Neural cell (in vitro differentiated cells): ENCODE data around the gene PLOD2.

Experiments
- CTCF ChIP-seq: fragments of 450-650 bp; IDR thresholded peaks from 2 replicates; pipeline ENCODE4 v1.5.1; 2014; ENCODE audit warnings: antibody characterized with exemption, mild to moderate bottlenecking, moderate library complexity; ENCODE audit not compliant: poor library complexity, severe bottlenecking
- EP300 ChIP-seq: fragments of 450-650 bp; conservative IDR thresholded peaks from 2 replicates; pipeline ENCODE4 v1.6.1; 2014; ENCODE audit warnings: antibody characterized with exemption, mild to moderate bottlenecking, moderate library complexity; ENCODE audit not compliant: poor library complexity, severe bottlenecking
- EZH2 ChIP-seq: fragments of 200-600, 300-800 bp; shearing (Covaris generic), sonication (generic); IDR thresholded peaks from 2 replicates; pipeline ENCODE4 v1.6.1; 2014; ENCODE audit warnings: antibody characterized with exemption, low read length, borderline replicate concordance, mild to moderate bottlenecking; ENCODE audit not compliant: insufficient read depth, poor library complexity, severe bottlenecking
- MXI1 ChIP-seq: fragments of 450-650 bp; conservative IDR thresholded peaks from 2 replicates; pipeline ENCODE4 v1.6.1; 2014; ENCODE audit warnings: antibody characterized with exemption, mild to moderate bottlenecking; ENCODE audit not compliant: poor library complexity, severe bottlenecking
- SMC3 ChIP-seq: fragments of 450-650 bp; conservative IDR thresholded peaks from 2 replicates; pipeline ENCODE4 v1.6.1; 2014; ENCODE audit warnings: antibody characterized with exemption, mild to moderate bottlenecking, moderate library complexity; ENCODE audit not compliant: poor library complexity

GRCh38 chr3:146163584-146163983 lies 2.6 kb upstream of the PLOD2 start:
- no peak for TF ChIP-seq EP300
- no peak for TF ChIP-seq CTCF
- no peak for TF ChIP-seq SMC3
- no peak for TF ChIP-seq MXI1
- TF ChIP-seq EZH2 = no peak
